Measurements from ENCODE around the gene STRN4.

The STRN4 gene

GRCh38 chr19:46717716-46718143 lies 28.5 kb downstream of the STRN4 start:
- H3K36me3 ChIP-seq (replicated peaks; ENCODE audit: insufficient read depth, low read length): no peaks in the 10 kb centered on the region
- H3K4me1 ChIP-seq (ENCODE audit: low read length): peaks cover 12% of the 10 kb centered on the region
- H3K79me2 ChIP-seq (ENCODE audit: low read length): peaks cover 49% of the 10 kb centered on the region
- H3K4me2 ChIP-seq (ENCODE audit: low read depth, low read length): peak overlapping the region; percentile 95
- peak overlapping the region; percentile 95 for H3K27ac ChIP-seq (ENCODE audit: low read length)
- no peak overlapping the region for H2AFZ ChIP-seq (ENCODE audit: low read length)
- no peaks in the 10 kb centered on the region for H3K9me2 ChIP-seq (replicated peaks; ENCODE audit: insufficient read depth, low read length)
- H3F3A ChIP-seq (ENCODE audit: insufficient read depth, low read length): peaks cover 48% of the 10 kb centered on the region
- H3K9ac ChIP-seq (ENCODE audit: low read length): peak overlapping the region; percentile 96
- DNase-seq: peak; percentile 25
- no peaks in the 10 kb centered on the region for H3K27me3 ChIP-seq (replicated peaks; ENCODE audit: insufficient read depth, low read length)
- H3K4me3 ChIP-seq (ENCODE audit: low read length): peak overlapping the region; percentile 98
- no peak for TF ChIP-seq CTCF (IDR thresholded peaks at IDR 0.05; ENCODE audit: low read length)
- TF ChIP-seq EZH2phosphoT487 (IDR thresholded peaks at IDR 0.05; ENCODE audit: low read length): no peak
- TF ChIP-seq EZH2 (optimal IDR thresholded peaks at IDR 0.05; ENCODE audit: low read depth, low read length): no peak
- no peaks in the 10 kb centered on the region for H4K20me1 ChIP-seq (ENCODE audit: insufficient read depth, low read length)
- no peaks in the 10 kb centered on the region for H3K9me3 ChIP-seq (replicated peaks; ENCODE audit: insufficient read depth, low read length)

- H3K9me2 ChIP-seq (replicated peaks; ENCODE audit: insufficient read depth, low read length): no peaks in the 10 kb centered on the region
- peak; percentile 82 for DNase-seq
- H3K4me3 ChIP-seq (ENCODE audit: low read length): peak within 1 kb of the TSS; percentile 98
- H3K4me2 ChIP-seq (ENCODE audit: low read depth, low read length): peak within 1 kb of the TSS; percentile 95
- peaks cover 48% of the 10 kb centered on the region for H3F3A ChIP-seq (ENCODE audit: insufficient read depth, low read length)
- H3K79me2 ChIP-seq (ENCODE audit: low read length): peaks cover 54% of the 10 kb centered on the region
- peaks cover 12% of the 10 kb centered on the region for H3K4me1 ChIP-seq (ENCODE audit: low read length)
- H3K27ac ChIP-seq (ENCODE audit: low read length): peak within 1 kb of the TSS; percentile 95
- no peaks in the 10 kb centered on the region for H3K9me3 ChIP-seq (replicated peaks; ENCODE audit: insufficient read depth, low read length)
- H4K20me1 ChIP-seq (ENCODE audit: insufficient read depth, low read length): no peaks in the 10 kb centered on the region
- H2AFZ ChIP-seq (ENCODE audit: low read length): peak within 1 kb of the TSS; percentile 61; the same call in 1 of the 2 replicates
- H3K9ac ChIP-seq (ENCODE audit: low read length): peak within 1 kb of the TSS; percentile 96
- TF ChIP-seq EZH2 (optimal IDR thresholded peaks at IDR 0.05; ENCODE audit: low read depth, low read length) (no peak), CTCF (IDR thresholded peaks at IDR 0.05; ENCODE audit: low read length) (no peak), EZH2phosphoT487 (IDR thresholded peaks at IDR 0.05; ENCODE audit: low read length) (no peak)
- H3K27me3 ChIP-seq (replicated peaks; ENCODE audit: insufficient read depth, low read length): no peaks in the 10 kb centered on the region
- no peaks in the 10 kb centered on the region for H3K36me3 ChIP-seq (replicated peaks; ENCODE audit: insufficient read depth, low read length)
Observed at GRCh38 chr19:46717034-46717715, 29.1 kb downstream of the STRN4 start, which contains the start of gene PRKD2. Gene PRKD2, minus strand, starts transcription at chr19:46717114. Its CDS starts 744 bp downstream, at chr19:46716370.

- Histone ChIP-seq H3K4me3 (ENCODE audit: low read length) (peak overlapping the region; percentile 98), H3K27ac (ENCODE audit: low read length) (peak overlapping the region; percentile 92; the same call in 1 of the 2 replicates), H3K79me2 (ENCODE audit: low read length) (peaks cover 60% of the 10 kb centered on the region), H2AFZ (ENCODE audit: low read length) (no peak overlapping the region), H3K4me2 (ENCODE audit: low read depth, low read length) (peak overlapping the region; percentile 94; the same call in 1 of the 2 replicates), H3K9ac (ENCODE audit: low read length) (peak overlapping the region; percentile 96), H3K4me1 (ENCODE audit: low read length) (peaks cover 12% of the 10 kb centered on the region), H3F3A (ENCODE audit: insufficient read depth, low read length) (peaks cover 48% of the 10 kb centered on the region), H3K36me3 (replicated peaks; ENCODE audit: insufficient read depth, low read length) (no peaks in the 10 kb centered on the region), H3K27me3 (replicated peaks; ENCODE audit: insufficient read depth, low read length) (no peaks in the 10 kb centered on the region), H4K20me1 (ENCODE audit: insufficient read depth, low read length) (no peaks in the 10 kb centered on the region), H3K9me3 (replicated peaks; ENCODE audit: insufficient read depth, low read length) (no peaks in the 10 kb centered on the region), H3K9me2 (replicated peaks; ENCODE audit: insufficient read depth, low read length) (no peaks in the 10 kb centered on the region)
- no peak for DNase-seq
- TF ChIP-seq CTCF (IDR thresholded peaks at IDR 0.05; ENCODE audit: low read length) (no peak), EZH2phosphoT487 (IDR thresholded peaks at IDR 0.05; ENCODE audit: low read length) (no peak), EZH2 (optimal IDR thresholded peaks at IDR 0.05; ENCODE audit: low read depth, low read length) (no peak)
Observed at GRCh38 chr19:46716672-46717033, 29.6 kb downstream of the STRN4 start.

All from MM.1S (cell line).